ENCODE measurements around the gene MAMSTR. TPM values are rescaled to one million over a fixed set of nuclear protein-coding genes. Genes with fewer than 3 reads are reported as not detected.

The MAMSTR gene
- total and polyA plus RNA-seq, 9 of the 15 experiments (the other 6 are each of a cell fraction or from before 2014, with no cell fraction given), result 0.08 to 1.00 (median 0.40) TPM; not detected in 1

DNA sequence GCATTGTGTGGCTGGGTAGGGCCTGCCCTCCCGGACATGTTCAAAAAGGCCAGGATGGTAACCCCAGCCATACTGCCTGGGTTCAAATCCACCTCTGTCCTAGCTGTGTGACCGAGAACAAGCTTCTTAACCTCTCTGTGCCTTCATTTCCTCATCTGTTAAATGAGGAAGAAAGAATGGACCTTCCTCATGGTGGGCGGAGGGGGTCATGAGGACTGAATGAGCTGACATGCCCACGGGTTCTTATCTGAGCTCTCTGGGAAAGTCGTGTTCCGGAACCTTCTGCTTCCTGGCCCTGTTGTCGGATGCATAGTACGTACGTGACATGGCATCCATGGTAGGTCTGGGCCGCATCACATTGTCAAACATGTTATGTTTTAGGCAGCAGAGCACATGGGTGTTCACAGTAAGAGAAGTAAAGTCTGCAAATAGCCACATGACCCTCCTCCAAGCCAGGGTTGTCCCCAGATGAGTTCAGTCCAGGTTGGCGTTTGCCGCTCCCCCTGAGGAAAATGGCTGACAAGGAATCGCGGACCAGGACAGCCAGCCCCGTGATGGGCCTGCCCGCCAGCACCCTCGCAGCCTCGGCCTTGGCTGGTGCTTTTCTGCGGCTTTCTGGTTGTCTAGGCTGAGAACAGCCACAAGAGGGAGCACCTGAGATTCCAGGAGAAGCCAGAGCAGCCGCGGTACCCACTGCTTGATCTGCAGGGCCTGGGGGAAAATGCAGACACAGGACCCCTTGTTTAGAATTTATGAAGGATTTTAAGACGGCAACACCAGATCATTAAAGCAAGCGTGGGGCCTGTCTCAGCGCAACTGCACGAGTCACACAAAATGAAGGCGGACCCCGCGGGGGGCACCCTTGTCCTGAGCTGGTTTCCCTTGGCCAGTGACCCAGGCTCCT, 44.4 kb downstream of the MAMSTR start (continued):
- TF ChIP-seq, protein P1, sequence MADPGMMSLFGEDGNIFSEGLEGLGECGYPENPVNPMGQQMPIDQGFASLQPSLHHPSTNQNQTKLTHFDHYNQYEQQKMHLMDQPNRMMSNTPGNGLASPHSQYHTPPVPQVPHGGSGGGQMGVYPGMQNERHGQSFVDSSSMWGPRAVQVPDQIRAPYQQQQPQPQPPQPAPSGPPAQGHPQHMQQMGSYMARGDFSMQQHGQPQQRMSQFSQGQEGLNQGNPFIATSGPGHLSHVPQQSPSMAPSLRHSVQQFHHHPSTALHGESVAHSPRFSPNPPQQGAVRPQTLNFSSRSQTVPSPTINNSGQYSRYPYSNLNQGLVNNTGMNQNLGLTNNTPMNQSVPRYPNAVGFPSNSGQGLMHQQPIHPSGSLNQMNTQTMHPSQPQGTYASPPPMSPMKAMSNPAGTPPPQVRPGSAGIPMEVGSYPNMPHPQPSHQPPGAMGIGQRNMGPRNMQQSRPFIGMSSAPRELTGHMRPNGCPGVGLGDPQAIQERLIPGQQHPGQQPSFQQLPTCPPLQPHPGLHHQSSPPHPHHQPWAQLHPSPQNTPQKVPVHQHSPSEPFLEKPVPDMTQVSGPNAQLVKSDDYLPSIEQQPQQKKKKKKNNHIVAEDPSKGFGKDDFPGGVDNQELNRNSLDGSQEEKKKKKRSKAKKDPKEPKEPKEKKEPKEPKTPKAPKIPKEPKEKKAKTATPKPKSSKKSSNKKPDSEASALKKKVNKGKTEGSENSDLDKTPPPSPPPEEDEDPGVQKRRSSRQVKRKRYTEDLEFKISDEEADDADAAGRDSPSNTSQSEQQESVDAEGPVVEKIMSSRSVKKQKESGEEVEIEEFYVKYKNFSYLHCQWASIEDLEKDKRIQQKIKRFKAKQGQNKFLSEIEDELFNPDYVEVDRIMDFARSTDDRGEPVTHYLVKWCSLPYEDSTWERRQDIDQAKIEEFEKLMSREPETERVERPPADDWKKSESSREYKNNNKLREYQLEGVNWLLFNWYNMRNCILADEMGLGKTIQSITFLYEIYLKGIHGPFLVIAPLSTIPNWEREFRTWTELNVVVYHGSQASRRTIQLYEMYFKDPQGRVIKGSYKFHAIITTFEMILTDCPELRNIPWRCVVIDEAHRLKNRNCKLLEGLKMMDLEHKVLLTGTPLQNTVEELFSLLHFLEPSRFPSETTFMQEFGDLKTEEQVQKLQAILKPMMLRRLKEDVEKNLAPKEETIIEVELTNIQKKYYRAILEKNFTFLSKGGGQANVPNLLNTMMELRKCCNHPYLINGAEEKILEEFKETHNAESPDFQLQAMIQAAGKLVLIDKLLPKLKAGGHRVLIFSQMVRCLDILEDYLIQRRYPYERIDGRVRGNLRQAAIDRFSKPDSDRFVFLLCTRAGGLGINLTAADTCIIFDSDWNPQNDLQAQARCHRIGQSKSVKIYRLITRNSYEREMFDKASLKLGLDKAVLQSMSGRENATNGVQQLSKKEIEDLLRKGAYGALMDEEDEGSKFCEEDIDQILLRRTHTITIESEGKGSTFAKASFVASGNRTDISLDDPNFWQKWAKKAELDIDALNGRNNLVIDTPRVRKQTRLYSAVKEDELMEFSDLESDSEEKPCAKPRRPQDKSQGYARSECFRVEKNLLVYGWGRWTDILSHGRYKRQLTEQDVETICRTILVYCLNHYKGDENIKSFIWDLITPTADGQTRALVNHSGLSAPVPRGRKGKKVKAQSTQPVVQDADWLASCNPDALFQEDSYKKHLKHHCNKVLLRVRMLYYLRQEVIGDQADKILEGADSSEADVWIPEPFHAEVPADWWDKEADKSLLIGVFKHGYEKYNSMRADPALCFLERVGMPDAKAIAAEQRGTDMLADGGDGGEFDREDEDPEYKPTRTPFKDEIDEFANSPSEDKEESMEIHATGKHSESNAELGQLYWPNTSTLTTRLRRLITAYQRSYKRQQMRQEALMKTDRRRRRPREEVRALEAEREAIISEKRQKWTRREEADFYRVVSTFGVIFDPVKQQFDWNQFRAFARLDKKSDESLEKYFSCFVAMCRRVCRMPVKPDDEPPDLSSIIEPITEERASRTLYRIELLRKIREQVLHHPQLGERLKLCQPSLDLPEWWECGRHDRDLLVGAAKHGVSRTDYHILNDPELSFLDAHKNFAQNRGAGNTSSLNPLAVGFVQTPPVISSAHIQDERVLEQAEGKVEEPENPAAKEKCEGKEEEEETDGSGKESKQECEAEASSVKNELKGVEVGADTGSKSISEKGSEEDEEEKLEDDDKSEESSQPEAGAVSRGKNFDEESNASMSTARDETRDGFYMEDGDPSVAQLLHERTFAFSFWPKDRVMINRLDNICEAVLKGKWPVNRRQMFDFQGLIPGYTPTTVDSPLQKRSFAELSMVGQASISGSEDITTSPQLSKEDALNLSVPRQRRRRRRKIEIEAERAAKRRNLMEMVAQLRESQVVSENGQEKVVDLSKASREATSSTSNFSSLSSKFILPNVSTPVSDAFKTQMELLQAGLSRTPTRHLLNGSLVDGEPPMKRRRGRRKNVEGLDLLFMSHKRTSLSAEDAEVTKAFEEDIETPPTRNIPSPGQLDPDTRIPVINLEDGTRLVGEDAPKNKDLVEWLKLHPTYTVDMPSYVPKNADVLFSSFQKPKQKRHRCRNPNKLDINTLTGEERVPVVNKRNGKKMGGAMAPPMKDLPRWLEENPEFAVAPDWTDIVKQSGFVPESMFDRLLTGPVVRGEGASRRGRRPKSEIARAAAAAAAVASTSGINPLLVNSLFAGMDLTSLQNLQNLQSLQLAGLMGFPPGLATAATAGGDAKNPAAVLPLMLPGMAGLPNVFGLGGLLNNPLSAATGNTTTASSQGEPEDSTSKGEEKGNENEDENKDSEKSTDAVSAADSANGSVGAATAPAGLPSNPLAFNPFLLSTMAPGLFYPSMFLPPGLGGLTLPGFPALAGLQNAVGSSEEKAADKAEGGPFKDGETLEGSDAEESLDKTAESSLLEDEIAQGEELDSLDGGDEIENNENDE (IDR thresholded peaks at IDR 0.05; ENCODE audit: low read depth, low read length), result no peak
- TF ChIP-seq SP1 (CRISPR knock-in tag; IDR thresholded peaks at IDR 0.05) (0 out of 2 replicates have a peak, but pooled peaks have one; percentile 47), TSC22D4 (tag; IDR thresholded peaks at IDR 0.05) (no peak), ETV5 (CRISPR knock-in tag; IDR thresholded peaks at IDR 0.05; ENCODE audit: low read depth) (no peak), UBTF (IDR thresholded peaks at IDR 0.05; ENCODE audit: borderline replicate concordance in 1 of 2, low read depth in 2 of 2, low read length in 2 of 2) (peak; percentile 65 to 86; a peak in 2 of 4 replicates), DEAF1 (CRISPR knock-in tag; IDR thresholded peaks at IDR 0.05) (peak; percentile 38; the same call in 1 of the 2 replicates), FOXK2 (conservative IDR thresholded peaks at IDR 0.05 in 1 of 2, IDR thresholded peaks at IDR 0.05 in 1 of 2; ENCODE audit: low read depth in 2 of 2) (no peak), FIP1L1 (IDR thresholded peaks at IDR 0.05; ENCODE audit: low read depth, low read length, poor library complexity, severe bottlenecking) (no peak)
- TF ChIP-seq, protein P2, sequence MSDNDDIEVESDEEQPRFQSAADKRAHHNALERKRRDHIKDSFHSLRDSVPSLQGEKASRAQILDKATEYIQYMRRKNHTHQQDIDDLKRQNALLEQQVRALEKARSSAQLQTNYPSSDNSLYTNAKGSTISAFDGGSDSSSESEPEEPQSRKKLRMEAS (CRISPR knock-in tag; IDR thresholded peaks at IDR 0.05), result peak; percentile 41; the same call in 1 of the 2 replicates

Measured in K562 (cell line).